Measurements from ENCODE around the gene ZMYND8.

Gene ZMYND8

GRCh38 chr20:47239719-47240067, 116.8 kb downstream of the ZMYND8 start:
- Histone ChIP-seq H2AFZ (ENCODE audit: low read depth, low read length) (no peak overlapping the region), H3K4me2 (ENCODE audit: low read length, poor library complexity, severe bottlenecking) (no peak overlapping the region), H3K14ac (ENCODE audit: low read length in 2 of 2) (no peak overlapping the region), H3K27ac (ENCODE audit: low read length, poor library complexity, severe bottlenecking) (no peak overlapping the region), H2AK5ac (ENCODE audit: low read length, severe bottlenecking) (no peak overlapping the region), H2BK5ac (ENCODE audit: low read depth, low read length, poor library complexity, severe bottlenecking) (no peak overlapping the region), H4K91ac (ENCODE audit: low read length) (no peak overlapping the region), H3K4ac (ENCODE audit: low read depth in 1 of 2, low read length in 2 of 2) (no peak overlapping the region), H3K18ac (ENCODE audit: low read depth in 1 of 2, low read length in 2 of 2) (no peak overlapping the region), H3K4me1 (ENCODE audit: control insufficient read depth, insufficient read depth, low read depth, low read length) (peaks cover 7% of the 10 kb centered on the region), H3K79me1 (replicated peaks; ENCODE audit: low read length, poor library complexity, severe bottlenecking) (peaks cover 40% of the 10 kb centered on the region), H2BK15ac (ENCODE audit: low read depth, poor library complexity, severe bottlenecking) (no peak overlapping the region), H3K9me3 (ENCODE audit: control insufficient read depth, low read length) (no peaks in the 10 kb centered on the region), H2BK12ac (ENCODE audit: low read length in 2 of 2) (no peak overlapping the region), H3K27me3 (ENCODE audit: control insufficient read depth in 1 of 2, insufficient read depth in 1 of 2, low read length in 2 of 2) (no peaks in the 10 kb centered on the region), H3K36me3 (ENCODE audit: control insufficient read depth in 1 of 2, insufficient read depth in 2 of 2, low read depth in 1 of 2, low read length in 2 of 2) (peaks cover 35 to 66% of the 10 kb centered on the region in 2 experiments), H3K9ac (ENCODE audit: low read length) (no peak overlapping the region), H4K8ac (ENCODE audit: low read length) (no peak overlapping the region), H2BK120ac (ENCODE audit: low read depth, low read length) (no peak overlapping the region), H3K23ac (ENCODE audit: low read length in 2 of 2) (no peak overlapping the region), H3K4me3 (ENCODE audit: insufficient read depth in 1 of 2, low read depth in 1 of 2, low read length in 2 of 2) (no peak overlapping the region)
- DNase-seq: no peak
- WGBS: 98% methylated on average over 6 of the region's 6 CpGs

- H3K23ac ChIP-seq (ENCODE audit: low read length in 2 of 2): no peak overlapping the region
- no peak overlapping the region for H2BK15ac ChIP-seq (ENCODE audit: low read depth, poor library complexity, severe bottlenecking)
- H3K4me3 ChIP-seq (ENCODE audit: insufficient read depth in 1 of 2, low read depth in 1 of 2, low read length in 2 of 2): no peak overlapping the region
- no peak overlapping the region for H3K4me2 ChIP-seq (ENCODE audit: low read length, poor library complexity, severe bottlenecking)
- no peaks in the 10 kb centered on the region for H3K9me3 ChIP-seq (ENCODE audit: control insufficient read depth, low read length)
- no peak overlapping the region for H2AK5ac ChIP-seq (ENCODE audit: low read length, severe bottlenecking)
- no peak overlapping the region for H3K4ac ChIP-seq (ENCODE audit: low read depth in 1 of 2, low read length in 2 of 2)
- H3K36me3 ChIP-seq (ENCODE audit: control insufficient read depth in 1 of 2, insufficient read depth in 2 of 2, low read depth in 1 of 2, low read length in 2 of 2): peaks cover 40 to 67% of the 10 kb centered on the region in 2 experiments
- no peak overlapping the region for H2BK120ac ChIP-seq (ENCODE audit: low read depth, low read length)
- no peaks in the 10 kb centered on the region for H3K27me3 ChIP-seq (ENCODE audit: control insufficient read depth in 1 of 2, insufficient read depth in 1 of 2, low read length in 2 of 2)
- H3K79me1 ChIP-seq (replicated peaks; ENCODE audit: low read length, poor library complexity, severe bottlenecking): peaks cover 43% of the 10 kb centered on the region
- DNase-seq: no peak
- no peak overlapping the region for H4K91ac ChIP-seq (ENCODE audit: low read length)
- no peak overlapping the region for H2AFZ ChIP-seq (ENCODE audit: low read depth, low read length)
- no peak overlapping the region for H3K14ac ChIP-seq (ENCODE audit: low read length in 2 of 2)
- H2BK5ac ChIP-seq (ENCODE audit: low read depth, low read length, poor library complexity, severe bottlenecking): no peak overlapping the region
- H3K27ac ChIP-seq (ENCODE audit: low read length, poor library complexity, severe bottlenecking): no peak overlapping the region
- H3K18ac ChIP-seq (ENCODE audit: low read depth in 1 of 2, low read length in 2 of 2): no peak overlapping the region
- H4K8ac ChIP-seq (ENCODE audit: low read length): no peak overlapping the region
- H3K9ac ChIP-seq (ENCODE audit: low read length): no peak overlapping the region
- H3K4me1 ChIP-seq (ENCODE audit: control insufficient read depth, insufficient read depth, low read depth, low read length): peaks cover 7% of the 10 kb centered on the region
- WGBS: 97% methylated on average over 44 of the region's 51 CpGs
- no peak overlapping the region for H2BK12ac ChIP-seq (ENCODE audit: low read length in 2 of 2)
Measured at GRCh38 chr20:47238780-47239718, 117.5 kb downstream of the ZMYND8 start.

- no peak overlapping the region for H2BK120ac ChIP-seq (ENCODE audit: low read depth, low read length)
- no peak overlapping the region for H3K18ac ChIP-seq (ENCODE audit: low read depth in 1 of 2, low read length in 2 of 2)
- no peak overlapping the region for H4K91ac ChIP-seq (ENCODE audit: low read length)
- H2BK5ac ChIP-seq (ENCODE audit: low read depth, low read length, poor library complexity, severe bottlenecking): no peak overlapping the region
- no peak overlapping the region for H2AFZ ChIP-seq (ENCODE audit: low read depth, low read length)
- H3K79me1 ChIP-seq (replicated peaks; ENCODE audit: low read length, poor library complexity, severe bottlenecking): peaks cover 38% of the 10 kb centered on the region
- H3K4ac ChIP-seq (ENCODE audit: low read depth in 1 of 2, low read length in 2 of 2): no peak overlapping the region
- peak overlapping the region; percentile 52 for H3K9ac ChIP-seq (ENCODE audit: low read length)
- H3K4me2 ChIP-seq (ENCODE audit: low read length, poor library complexity, severe bottlenecking): no peak overlapping the region
- H2AK5ac ChIP-seq (ENCODE audit: low read length, severe bottlenecking): no peak overlapping the region
- H4K8ac ChIP-seq (ENCODE audit: low read length): no peak overlapping the region
- no peak overlapping the region for H2BK12ac ChIP-seq (ENCODE audit: low read length in 2 of 2)
- no peaks in the 10 kb centered on the region for H3K9me3 ChIP-seq (ENCODE audit: control insufficient read depth, low read length)
- H3K14ac ChIP-seq (ENCODE audit: low read length in 2 of 2): no peak overlapping the region
- no peak overlapping the region for H3K27ac ChIP-seq (ENCODE audit: low read length, poor library complexity, severe bottlenecking)
- WGBS: 97% methylated on average over 4 of the region's 4 CpGs
- no peaks in the 10 kb centered on the region for H3K27me3 ChIP-seq (ENCODE audit: control insufficient read depth in 1 of 2, insufficient read depth in 1 of 2, low read length in 2 of 2)
- H3K4me3 ChIP-seq (ENCODE audit: insufficient read depth in 1 of 2, low read depth in 1 of 2, low read length in 2 of 2): no peak overlapping the region
- DNase-seq: peak; percentile 12
- H3K23ac ChIP-seq (ENCODE audit: low read length in 2 of 2): no peak overlapping the region
- H2BK15ac ChIP-seq (ENCODE audit: low read depth, poor library complexity, severe bottlenecking): no peak overlapping the region
- peaks cover 11% of the 10 kb centered on the region for H3K4me1 ChIP-seq (ENCODE audit: control insufficient read depth, insufficient read depth, low read depth, low read length)
- H3K36me3 ChIP-seq (ENCODE audit: control insufficient read depth in 1 of 2, insufficient read depth in 2 of 2, low read depth in 1 of 2, low read length in 2 of 2): peaks cover 43 to 63% of the 10 kb centered on the region in 2 experiments
Measured at GRCh38 chr20:47237715-47238114, 118.8 kb downstream of the ZMYND8 start.

GRCh38 chr20:47236639-47236900, 119.9 kb downstream of the ZMYND8 start:
- Histone ChIP-seq H3K9ac (ENCODE audit: low read length) (no peak overlapping the region), H3K27me3 (ENCODE audit: control insufficient read depth in 1 of 2, insufficient read depth in 1 of 2, low read length in 2 of 2) (no peaks in the 10 kb centered on the region), H3K4me3 (ENCODE audit: insufficient read depth in 1 of 2, low read depth in 1 of 2, low read length in 2 of 2) (no peak overlapping the region), H2BK120ac (ENCODE audit: low read depth, low read length) (no peak overlapping the region), H3K4me2 (ENCODE audit: low read length, poor library complexity, severe bottlenecking) (no peak overlapping the region), H3K4ac (ENCODE audit: low read depth in 1 of 2, low read length in 2 of 2) (no peak overlapping the region), H3K27ac (ENCODE audit: low read length, poor library complexity, severe bottlenecking) (no peak overlapping the region), H4K8ac (ENCODE audit: low read length) (no peak overlapping the region), H2BK5ac (ENCODE audit: low read depth, low read length, poor library complexity, severe bottlenecking) (no peak overlapping the region), H4K91ac (ENCODE audit: low read length) (no peak overlapping the region), H3K14ac (ENCODE audit: low read length in 2 of 2) (no peak overlapping the region), H3K9me3 (ENCODE audit: control insufficient read depth, low read length) (no peaks in the 10 kb centered on the region), H2AK5ac (ENCODE audit: low read length, severe bottlenecking) (no peak overlapping the region), H3K18ac (ENCODE audit: low read depth in 1 of 2, low read length in 2 of 2) (no peak overlapping the region), H3K23ac (ENCODE audit: low read length in 2 of 2) (no peak overlapping the region), H3K36me3 (ENCODE audit: control insufficient read depth in 1 of 2, insufficient read depth in 2 of 2, low read depth in 1 of 2, low read length in 2 of 2) (peaks cover 38 to 65% of the 10 kb centered on the region in 2 experiments), H2AFZ (ENCODE audit: low read depth, low read length) (no peak overlapping the region), H3K4me1 (ENCODE audit: control insufficient read depth, insufficient read depth, low read depth, low read length) (peaks cover 12% of the 10 kb centered on the region), H2BK15ac (ENCODE audit: low read depth, poor library complexity, severe bottlenecking) (no peak overlapping the region), H2BK12ac (ENCODE audit: low read length in 2 of 2) (no peak overlapping the region), H3K79me1 (replicated peaks; ENCODE audit: low read length, poor library complexity, severe bottlenecking) (peaks cover 33% of the 10 kb centered on the region)
- no peak for DNase-seq
- WGBS: 95% methylated on average over 1 of the region's 1 CpG

All from mesenchymal stem cell (in vitro differentiated cells and primary cell).